ENCODE data around the gene DIABLO.
A peak's percentile ranks its signal among the peaks of the same experiment; 100 is the strongest.
"Not testable (repeated sequence)": the region's sequence is repeated elsewhere in the genome, so short reads cannot be mapped to it uniquely, and the experiment has no call there.

DIABLO gene

DNA sequence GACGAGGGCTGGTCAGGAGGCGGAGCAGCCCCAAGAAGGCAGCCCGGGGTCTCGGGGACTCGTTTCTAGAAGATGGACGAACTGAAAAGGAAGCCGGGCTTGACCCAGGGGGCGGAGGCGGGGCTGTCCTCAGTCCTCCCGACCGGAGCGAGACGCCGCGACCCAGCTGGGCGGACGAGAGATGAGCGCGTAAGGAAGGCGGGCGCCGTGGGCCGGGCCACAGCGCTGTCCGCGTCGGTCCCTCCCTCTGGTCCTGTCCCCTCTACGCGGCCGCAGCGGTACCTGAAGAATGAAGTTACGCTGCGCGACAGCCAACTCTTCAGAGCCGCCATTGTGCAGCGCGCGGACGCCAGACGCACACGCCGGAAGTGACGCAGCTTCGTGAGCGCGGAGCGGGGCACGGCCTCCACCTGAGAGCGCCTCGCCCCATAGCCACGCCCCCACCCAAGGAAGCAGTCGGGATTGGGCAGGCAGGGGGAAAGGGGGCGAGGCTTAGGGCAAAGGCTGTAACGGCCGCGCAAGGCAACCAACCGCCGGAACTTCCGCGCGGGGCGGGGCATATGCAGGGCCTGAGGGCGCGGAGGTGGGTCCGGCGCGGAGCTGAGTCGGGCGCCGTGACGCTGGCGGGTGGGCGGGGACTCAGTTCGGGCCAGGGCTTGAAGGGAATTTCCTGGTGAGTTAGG is at the start of gene DIABLO:
DIABLO (minus strand) TSS at position 370 of the 683 bp plus-strand sequence; CDS start at position 332, 38 bp downstream.
- peak; percentile 100 for DNase-seq

DNA sequence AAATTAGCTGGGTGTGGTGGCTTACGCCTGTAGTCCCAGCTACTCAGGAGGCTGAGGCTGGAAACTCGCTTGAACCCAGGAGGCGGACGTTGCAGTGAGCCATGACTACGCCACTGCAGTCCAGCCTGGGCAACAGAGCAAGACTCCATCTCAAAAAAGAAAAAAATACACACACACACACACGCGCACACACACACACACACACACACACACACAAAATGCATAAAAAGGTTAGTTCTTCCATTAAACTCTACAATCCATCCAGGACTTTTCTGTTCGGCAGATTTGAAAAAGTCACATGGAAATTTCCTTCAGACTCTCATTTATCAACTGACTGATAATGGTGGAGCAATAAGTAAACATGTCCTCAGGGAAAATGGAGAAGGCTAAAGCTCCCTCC is 49.6 kb upstream of the DIABLO start:
- DNase-seq = no peak

- peak; percentile 93 for DNase-seq
These were observed 40.5 kb upstream of the DIABLO start, which contains the start of gene VPS33A for GRCh38 chr12:122266230-122266901. VPS33A (minus strand) TSS chr12:122266494; CDS start chr12:122266408, 86 bp downstream.

DNA sequence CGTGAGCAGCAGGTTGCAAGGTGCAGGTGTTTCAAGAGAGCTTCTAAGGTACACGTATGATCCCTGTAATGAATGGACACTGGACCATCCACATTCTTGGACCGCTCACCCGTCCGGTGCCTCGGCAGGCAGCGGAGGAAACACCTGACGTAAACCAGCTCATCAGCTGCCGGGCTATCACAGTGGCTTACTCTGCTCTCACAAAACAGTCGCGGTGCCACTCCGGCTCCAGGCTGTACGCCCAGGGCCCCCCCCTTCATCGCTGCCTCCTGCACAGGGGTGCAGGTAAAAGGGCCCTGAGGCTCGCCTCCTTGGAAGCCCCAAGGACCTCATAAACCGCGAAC is 40.0 kb upstream of the DIABLO start:
- DNase-seq = no peak

DNA sequence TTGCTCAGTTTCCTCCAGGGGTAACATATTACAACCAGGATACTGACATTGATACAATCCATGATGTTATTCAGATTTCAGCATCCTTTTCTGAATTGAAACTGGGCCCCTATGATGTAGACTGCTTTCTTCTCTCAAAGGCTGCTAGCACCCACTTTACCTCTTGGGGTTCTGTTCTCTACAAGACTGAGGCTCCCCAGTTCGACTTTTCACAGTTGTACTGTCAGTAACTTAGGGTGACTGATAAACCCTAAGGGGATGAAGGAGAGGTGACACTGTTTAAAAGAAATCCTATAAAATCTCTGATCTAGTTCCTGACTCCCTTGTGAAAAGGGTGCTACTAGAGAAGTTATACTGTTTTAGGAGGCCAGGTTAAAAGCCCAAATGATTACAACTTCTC is 39.6 kb upstream of the DIABLO start:
- DNase-seq = no peak

GRCh38 chr12:122260735-122261134 is 34.9 kb upstream of the DIABLO start:
- not testable (repeated sequence) for DNase-seq

- not testable (repeated sequence) for DNase-seq
These were observed 33.1 kb upstream of the DIABLO start for GRCh38 chr12:122258939-122259338.

DNA sequence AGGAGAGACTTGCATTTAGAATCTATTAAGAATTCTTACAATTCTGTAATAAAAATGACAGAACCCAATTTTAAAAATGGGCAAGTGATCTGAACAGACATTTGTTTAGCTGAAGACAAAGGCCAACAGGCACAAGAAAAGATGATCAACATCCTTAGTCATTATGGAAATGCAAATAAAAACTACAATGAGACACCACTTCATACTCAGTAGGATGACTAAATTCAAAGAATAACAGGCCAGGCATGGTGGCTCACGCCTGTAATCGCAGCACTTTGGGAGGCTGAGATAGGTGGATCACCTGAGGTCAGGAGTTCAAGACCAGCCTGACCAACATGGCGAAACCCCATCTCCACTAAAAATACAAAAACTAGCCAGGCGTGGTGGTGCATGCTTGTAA is 32.6 kb upstream of the DIABLO start:
- not testable (repeated sequence) for DNase-seq

DNA sequence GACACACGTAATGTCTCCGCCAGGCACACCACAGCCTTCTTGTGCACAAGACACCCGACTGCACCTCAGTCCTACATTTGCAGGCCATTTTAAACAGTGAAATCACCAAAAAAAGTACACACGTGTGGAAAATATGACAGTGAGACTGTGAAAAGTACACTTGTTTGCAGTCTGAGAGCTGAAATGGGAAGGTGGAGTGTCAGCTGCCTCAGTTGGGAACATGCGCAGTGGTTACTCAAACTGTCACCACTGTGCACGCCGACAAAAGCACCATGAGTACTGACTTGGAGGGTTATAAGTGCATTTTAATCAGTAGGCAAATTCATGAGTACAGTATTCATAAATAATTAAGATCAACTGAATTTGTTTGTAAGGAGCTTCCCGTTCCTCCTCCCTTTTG is 24.7 kb upstream of the DIABLO start:
- DNase-seq = no peak

- DNase-seq = no peak
These were observed 24.2 kb upstream of the DIABLO start for GRCh38 chr12:122250047-122250446.

DNA sequence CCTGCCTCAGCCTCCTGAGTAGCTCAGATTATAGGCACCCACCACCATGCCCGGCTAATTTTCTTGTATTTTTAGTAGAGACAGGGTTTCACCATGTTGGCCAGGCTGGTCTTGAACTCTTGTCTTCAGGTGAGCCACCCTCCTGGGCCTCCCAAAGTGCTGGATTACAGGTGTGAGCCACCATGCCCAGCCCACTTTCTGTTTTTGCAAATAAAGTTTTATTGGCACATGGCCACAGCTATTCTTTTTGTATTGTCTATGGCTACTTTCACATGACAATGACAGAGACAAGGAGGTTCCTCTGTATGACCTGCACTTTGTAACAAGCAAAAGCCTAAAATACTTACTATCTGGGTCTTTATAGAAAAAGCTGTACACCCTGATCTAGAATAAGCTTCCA is 19.7 kb upstream of the DIABLO start:
- no peak for DNase-seq

- DNase-seq = no peak
These were observed 18.9 kb upstream of the DIABLO start for GRCh38 chr12:122244565-122245371.

DNA sequence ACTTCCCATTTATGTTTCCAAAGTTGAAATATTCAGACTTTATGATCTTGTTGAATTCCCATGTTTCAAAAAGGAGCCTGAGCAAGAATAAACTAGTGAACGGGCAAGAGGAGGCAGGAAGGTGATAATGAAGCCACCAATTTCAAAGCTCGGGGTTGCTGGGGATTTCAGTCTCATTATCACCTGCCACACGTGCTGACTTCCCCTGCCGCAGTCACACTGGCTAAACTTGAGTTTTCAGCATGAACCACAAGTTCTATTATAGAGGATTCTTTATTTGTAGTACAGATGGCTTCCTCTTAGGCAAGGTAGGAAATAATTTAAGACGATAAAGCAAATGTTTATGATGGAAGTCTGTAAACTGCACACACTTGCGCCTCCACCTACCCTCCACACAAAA is 18.1 kb upstream of the DIABLO start:
- DNase-seq = no peak

DNA sequence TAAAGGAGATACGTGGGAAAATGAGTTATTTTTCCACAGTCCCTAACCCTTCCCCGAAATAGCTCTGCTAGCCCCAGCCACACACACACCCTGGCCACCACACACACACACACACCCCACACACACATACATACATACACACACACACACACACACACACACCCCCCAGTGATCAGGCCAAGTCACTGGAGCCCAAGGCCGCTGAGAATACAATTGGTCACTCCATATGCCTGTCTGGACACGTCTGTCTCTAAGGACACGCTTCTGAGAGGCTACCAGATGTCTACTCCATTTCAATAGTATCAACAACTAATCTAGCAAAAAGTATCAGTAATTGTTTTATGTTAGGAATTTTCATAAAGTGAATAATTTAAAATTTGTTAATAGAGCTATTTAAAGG is 13.0 kb upstream of the DIABLO start:
- no peak for DNase-seq

DNA sequence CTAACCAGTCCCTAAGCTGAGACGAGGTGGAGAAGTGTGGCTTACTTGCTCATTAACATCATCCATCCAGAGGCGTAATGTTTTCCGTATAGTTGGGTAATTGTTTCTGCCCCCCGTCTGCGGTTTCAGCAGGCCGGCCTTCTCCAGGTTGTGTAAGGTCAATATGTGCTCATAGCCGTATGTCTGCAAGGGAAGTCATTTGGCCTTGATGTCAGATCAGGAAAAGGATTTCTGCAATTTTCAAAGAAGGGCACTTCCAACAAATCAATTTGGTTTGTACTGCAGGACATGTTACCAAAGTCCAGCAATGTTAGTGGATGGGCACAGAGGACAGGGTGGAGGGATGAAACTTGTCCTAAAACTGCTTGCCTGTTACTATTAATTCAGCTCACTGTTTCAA is 9.9 kb upstream of the DIABLO start:
- DNase-seq = no peak

DNA sequence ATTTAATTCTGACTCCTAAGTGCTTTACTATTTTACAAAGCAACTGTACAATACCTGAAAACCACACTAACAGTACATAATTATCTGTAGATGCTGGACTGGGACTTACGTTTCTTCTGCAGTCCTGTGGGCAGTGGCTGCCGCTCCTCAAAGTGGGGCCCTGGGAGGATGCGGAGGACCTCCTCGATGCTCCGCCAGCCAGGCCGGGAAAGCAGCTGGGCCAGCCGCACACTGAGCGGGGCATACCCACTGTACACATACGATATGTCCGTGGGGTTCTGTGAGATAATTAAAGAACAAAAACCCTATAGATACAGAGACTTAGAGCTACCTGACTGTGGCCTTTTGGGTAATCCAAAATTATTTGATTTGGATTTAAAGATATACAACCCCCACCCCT is 6.8 kb upstream of the DIABLO start:
- DNase-seq = no peak

DNA sequence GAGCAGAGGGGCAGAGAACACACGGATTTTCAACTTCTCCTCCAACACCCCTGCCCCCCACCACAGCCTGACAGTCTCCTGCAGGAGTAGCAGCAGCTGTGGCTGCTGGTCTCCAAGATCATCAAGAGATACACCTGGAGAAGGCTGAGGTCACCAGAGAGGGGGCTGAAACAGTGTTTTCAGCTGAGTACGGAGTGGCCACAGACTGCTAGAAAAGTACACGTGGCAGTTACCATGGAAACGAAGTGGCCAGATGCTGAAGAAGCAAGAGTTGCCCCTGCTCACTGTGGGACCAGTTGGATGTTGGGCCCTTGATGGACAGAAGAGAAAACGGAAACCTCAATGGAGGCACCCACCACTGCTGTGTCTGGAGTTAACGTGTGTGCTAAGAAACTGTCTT is 4.9 kb upstream of the DIABLO start:
- DNase-seq = no peak

DNA sequence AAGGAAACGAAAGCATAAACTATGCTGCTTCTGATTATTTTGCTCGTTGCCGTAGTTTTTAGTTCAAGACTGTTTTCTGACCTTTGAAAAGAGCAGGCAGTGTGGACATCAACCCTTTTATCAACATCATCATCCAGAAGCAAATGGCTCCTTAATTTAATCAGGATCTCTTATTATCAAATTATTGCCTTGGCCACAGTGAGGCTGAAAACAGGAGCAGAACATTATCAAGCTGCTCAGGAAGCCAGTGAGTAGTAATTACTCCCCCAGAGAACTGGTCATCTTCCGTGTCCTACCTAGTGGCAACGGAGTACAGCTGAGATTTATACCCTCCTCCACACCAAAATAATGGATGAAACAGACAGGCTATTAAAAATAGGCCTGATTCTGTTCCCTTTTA is 2.2 kb upstream of the DIABLO start:
- no peak for DNase-seq

GRCh38 chr12:122227341-122227740 is 1.5 kb upstream of the DIABLO start:
- peak; percentile 67 for DNase-seq

DNA sequence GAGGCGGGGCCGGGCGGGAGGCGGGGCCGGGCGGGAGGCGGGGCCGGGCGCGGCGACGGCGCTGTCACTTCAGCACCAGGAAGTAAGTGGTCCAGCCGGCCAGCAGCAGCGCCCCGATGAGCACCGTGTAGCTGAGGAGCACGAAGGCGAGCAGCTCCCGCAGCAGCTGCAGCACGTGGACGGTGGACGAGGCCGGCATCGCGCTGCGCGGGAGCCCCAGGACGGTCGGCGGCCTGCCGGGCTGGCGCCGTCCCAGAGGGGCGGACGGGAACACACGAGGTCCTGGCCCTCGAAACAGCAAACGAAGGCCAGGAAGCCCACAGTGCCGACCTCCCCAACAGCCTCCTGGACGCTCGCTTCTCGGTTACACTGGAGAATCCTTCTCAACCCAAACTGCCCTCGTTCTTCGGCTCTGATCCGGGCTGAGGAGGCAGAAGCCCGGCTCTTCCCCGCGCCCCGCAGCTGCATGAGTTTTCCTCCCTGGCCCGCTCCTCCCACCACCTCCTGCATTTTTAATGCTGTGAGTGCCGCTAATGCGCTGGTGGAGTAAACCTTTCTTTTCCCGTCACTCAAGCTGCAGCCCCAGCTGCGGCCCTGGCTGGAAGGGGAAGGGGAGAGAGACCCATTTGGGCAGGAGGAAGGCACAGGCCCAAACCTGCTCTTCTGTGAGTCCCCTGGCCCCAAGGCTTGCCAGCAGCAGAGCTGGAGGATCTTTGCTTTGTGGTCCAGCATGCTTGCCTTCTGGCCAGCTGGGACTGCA is 694 bp upstream of the DIABLO start:
- DNase-seq = no peak

GRCh38 chr12:122216445-122216844 is 9.4 kb downstream of the DIABLO start:
- DNase-seq = no peak

DNA sequence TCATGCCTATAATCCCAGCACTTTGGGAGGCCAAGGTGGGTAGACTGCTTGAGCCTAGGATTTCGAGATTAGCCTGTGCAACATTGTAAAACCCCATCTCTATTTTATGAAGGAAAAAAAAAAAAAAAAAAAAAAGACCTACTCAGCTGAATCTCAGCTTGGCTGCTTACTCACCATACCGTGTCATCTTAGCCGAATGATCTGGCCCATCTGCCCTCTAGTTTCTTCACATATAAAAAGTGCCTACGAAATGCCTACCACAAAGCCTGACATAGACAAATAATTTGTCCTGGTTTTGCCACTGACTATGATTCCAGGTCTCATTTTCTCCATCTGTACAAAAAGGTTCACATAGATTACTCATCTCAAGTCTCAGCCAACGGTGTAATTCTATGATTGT is 10.1 kb downstream of the DIABLO start:
- no peak for DNase-seq

All from CD4-positive, alpha-beta T cell treated with Interferon gamma for 1 hour (primary cell).